ENCODE measurements around the gene COLEC12.
"Not testable (repeated sequence)": the region's sequence is repeated elsewhere in the genome, so short reads cannot be mapped to it uniquely, and the experiment has no call there.

The COLEC12 gene

GRCh38 chr18:292271-292670, 208.2 kb downstream of the COLEC12 start:
- Histone ChIP-seq H3K4me2 (ENCODE audit: low read depth, low read length, poor library complexity, severe bottlenecking) (no peak overlapping the region), H3K4me3 (ENCODE audit: insufficient read depth, low read length, poor library complexity, severe bottlenecking) (no peak overlapping the region), H3K27me3 (ENCODE audit: low read length) (no peaks in the 10 kb centered on the region), H4K20me1 (ENCODE audit: low read depth, low read length) (no peaks in the 10 kb centered on the region), H3K27ac (ENCODE audit: low read depth, low read length) (no peak overlapping the region), H3K9me2 (replicated peaks; ENCODE audit: insufficient read depth, low read length) (no peaks in the 10 kb centered on the region), H3F3A (ENCODE audit: insufficient read depth) (no peaks in the 10 kb centered on the region), H3K9ac (ENCODE audit: low read length) (no peak overlapping the region), H3K9me3 (ENCODE audit: insufficient read depth, low read length) (no peaks in the 10 kb centered on the region), H3K36me3 (ENCODE audit: low read length) (no peaks in the 10 kb centered on the region), H2AFZ (ENCODE audit: low read depth, low read length, severe bottlenecking) (no peak overlapping the region), H3K79me2 (ENCODE audit: insufficient read depth, low read length) (no peaks in the 10 kb centered on the region)
- no peak for TF ChIP-seq CTCF (IDR thresholded peaks at IDR 0.05; ENCODE audit: insufficient read depth, low read length, poor library complexity, severe bottlenecking)
- TF ChIP-seq EZH2phosphoT487 (conservative IDR thresholded peaks at IDR 0.05; ENCODE audit: low read length): no peak

GRCh38 chr18:289970-290369, 210.5 kb downstream of the COLEC12 start:
- H3K27ac ChIP-seq (ENCODE audit: low read depth, low read length); H3K9ac ChIP-seq (ENCODE audit: low read length); H2AFZ ChIP-seq (ENCODE audit: low read depth, low read length, severe bottlenecking); H3K79me2 ChIP-seq (ENCODE audit: insufficient read depth, low read length); H4K20me1 ChIP-seq (ENCODE audit: low read depth, low read length); H3K4me3 ChIP-seq (ENCODE audit: insufficient read depth, low read length, poor library complexity, severe bottlenecking); H3K36me3 ChIP-seq (ENCODE audit: low read length); H3K9me3 ChIP-seq (ENCODE audit: insufficient read depth, low read length); H3K27me3 ChIP-seq (ENCODE audit: low read length); H3K9me2 ChIP-seq (replicated peaks; ENCODE audit: insufficient read depth, low read length); H3K4me2 ChIP-seq (ENCODE audit: low read depth, low read length, poor library complexity, severe bottlenecking); H3F3A ChIP-seq (ENCODE audit: insufficient read depth): not testable (repeated sequence)

- H3K4me3 ChIP-seq (ENCODE audit: insufficient read depth, low read length, poor library complexity, severe bottlenecking): no peak overlapping the region
- H4K20me1 ChIP-seq (ENCODE audit: low read depth, low read length): no peaks in the 10 kb centered on the region
- TF ChIP-seq CTCF (IDR thresholded peaks at IDR 0.05; ENCODE audit: insufficient read depth, low read length, poor library complexity, severe bottlenecking) (no peak), EZH2phosphoT487 (conservative IDR thresholded peaks at IDR 0.05; ENCODE audit: low read length) (no peak)
- no peaks in the 10 kb centered on the region for H3K79me2 ChIP-seq (ENCODE audit: insufficient read depth, low read length)
- no peak overlapping the region for H2AFZ ChIP-seq (ENCODE audit: low read depth, low read length, severe bottlenecking)
- no peaks in the 10 kb centered on the region for H3K9me3 ChIP-seq (ENCODE audit: insufficient read depth, low read length)
- no peaks in the 10 kb centered on the region for H3K9me2 ChIP-seq (replicated peaks; ENCODE audit: insufficient read depth, low read length)
- H3K9ac ChIP-seq (ENCODE audit: low read length): no peak overlapping the region
- no peaks in the 10 kb centered on the region for H3K27me3 ChIP-seq (ENCODE audit: low read length)
- no peaks in the 10 kb centered on the region for H3K36me3 ChIP-seq (ENCODE audit: low read length)
- H3K4me2 ChIP-seq (ENCODE audit: low read depth, low read length, poor library complexity, severe bottlenecking): no peak overlapping the region
- H3F3A ChIP-seq (ENCODE audit: insufficient read depth): no peaks in the 10 kb centered on the region
- H3K27ac ChIP-seq (ENCODE audit: low read depth, low read length): no peak overlapping the region
Measured at GRCh38 chr18:289026-289425, 211.5 kb downstream of the COLEC12 start.

GRCh38 chr18:286515-287310, 213.8 kb downstream of the COLEC12 start:
- Histone ChIP-seq H4K20me1 (ENCODE audit: low read depth, low read length) (no peaks in the 10 kb centered on the region), H3F3A (ENCODE audit: insufficient read depth) (no peaks in the 10 kb centered on the region), H3K27ac (ENCODE audit: low read depth, low read length) (no peak overlapping the region), H3K27me3 (ENCODE audit: low read length) (no peaks in the 10 kb centered on the region), H3K79me2 (ENCODE audit: insufficient read depth, low read length) (no peaks in the 10 kb centered on the region), H3K36me3 (ENCODE audit: low read length) (no peaks in the 10 kb centered on the region), H3K9me3 (ENCODE audit: insufficient read depth, low read length) (no peaks in the 10 kb centered on the region), H3K9me2 (replicated peaks; ENCODE audit: insufficient read depth, low read length) (no peaks in the 10 kb centered on the region), H2AFZ (ENCODE audit: low read depth, low read length, severe bottlenecking) (no peak overlapping the region), H3K4me3 (ENCODE audit: insufficient read depth, low read length, poor library complexity, severe bottlenecking) (no peak overlapping the region), H3K9ac (ENCODE audit: low read length) (no peak overlapping the region), H3K4me2 (ENCODE audit: low read depth, low read length, poor library complexity, severe bottlenecking) (no peak overlapping the region)
- TF ChIP-seq EZH2phosphoT487 (conservative IDR thresholded peaks at IDR 0.05; ENCODE audit: low read length) (no peak), CTCF (IDR thresholded peaks at IDR 0.05; ENCODE audit: insufficient read depth, low read length, poor library complexity, severe bottlenecking) (no peak)
